ENCODE results near the gene ATP6V0A4.

The ATP6V0A4 gene

GRCh38 chr7:138665669-138666140 lies 132.3 kb downstream of the ATP6V0A4 start:
- TF ChIP-seq GABPA (IDR thresholded peaks at IDR 0.05; ENCODE audit: low read depth) (no peak), POLR2AphosphoS5 (IDR thresholded peaks at IDR 0.05; ENCODE audit: low read depth) (no peak), CTCF (IDR thresholded peaks at IDR 0.05; ENCODE audit: insufficient read depth, low read length) (no peak)
- TF ChIP-seq, protein P1, sequence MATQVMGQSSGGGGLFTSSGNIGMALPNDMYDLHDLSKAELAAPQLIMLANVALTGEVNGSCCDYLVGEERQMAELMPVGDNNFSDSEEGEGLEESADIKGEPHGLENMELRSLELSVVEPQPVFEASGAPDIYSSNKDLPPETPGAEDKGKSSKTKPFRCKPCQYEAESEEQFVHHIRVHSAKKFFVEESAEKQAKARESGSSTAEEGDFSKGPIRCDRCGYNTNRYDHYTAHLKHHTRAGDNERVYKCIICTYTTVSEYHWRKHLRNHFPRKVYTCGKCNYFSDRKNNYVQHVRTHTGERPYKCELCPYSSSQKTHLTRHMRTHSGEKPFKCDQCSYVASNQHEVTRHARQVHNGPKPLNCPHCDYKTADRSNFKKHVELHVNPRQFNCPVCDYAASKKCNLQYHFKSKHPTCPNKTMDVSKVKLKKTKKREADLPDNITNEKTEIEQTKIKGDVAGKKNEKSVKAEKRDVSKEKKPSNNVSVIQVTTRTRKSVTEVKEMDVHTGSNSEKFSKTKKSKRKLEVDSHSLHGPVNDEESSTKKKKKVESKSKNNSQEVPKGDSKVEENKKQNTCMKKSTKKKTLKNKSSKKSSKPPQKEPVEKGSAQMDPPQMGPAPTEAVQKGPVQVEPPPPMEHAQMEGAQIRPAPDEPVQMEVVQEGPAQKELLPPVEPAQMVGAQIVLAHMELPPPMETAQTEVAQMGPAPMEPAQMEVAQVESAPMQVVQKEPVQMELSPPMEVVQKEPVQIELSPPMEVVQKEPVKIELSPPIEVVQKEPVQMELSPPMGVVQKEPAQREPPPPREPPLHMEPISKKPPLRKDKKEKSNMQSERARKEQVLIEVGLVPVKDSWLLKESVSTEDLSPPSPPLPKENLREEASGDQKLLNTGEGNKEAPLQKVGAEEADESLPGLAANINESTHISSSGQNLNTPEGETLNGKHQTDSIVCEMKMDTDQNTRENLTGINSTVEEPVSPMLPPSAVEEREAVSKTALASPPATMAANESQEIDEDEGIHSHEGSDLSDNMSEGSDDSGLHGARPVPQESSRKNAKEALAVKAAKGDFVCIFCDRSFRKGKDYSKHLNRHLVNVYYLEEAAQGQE (IDR thresholded peaks at IDR 0.05; ENCODE audit: insufficient replicate concordance, low read depth): no peak
- no peak overlapping the region for H3K27ac ChIP-seq (replicated peaks)
- DNase-seq (ENCODE audit: low read depth in 1 of 2, low spot score in 1 of 2): no peak
- no peaks in the 10 kb centered on the region for H3K27me3 ChIP-seq (ENCODE audit: insufficient read depth, poor library complexity, severe bottlenecking)
- H3K4me3 ChIP-seq (replicated peaks; ENCODE audit: insufficient read depth, low read length): no peak overlapping the region

GRCh38 chr7:138665249-138665648 lies 132.7 kb downstream of the ATP6V0A4 start:
- no peaks in the 10 kb centered on the region for H3K27me3 ChIP-seq (ENCODE audit: insufficient read depth, poor library complexity, severe bottlenecking)
- no peak overlapping the region for H3K4me3 ChIP-seq (replicated peaks; ENCODE audit: insufficient read depth, low read length)
- no peak for DNase-seq (ENCODE audit: low read depth in 1 of 2, low spot score in 1 of 2)
- no peak overlapping the region for H3K27ac ChIP-seq (replicated peaks)
- TF ChIP-seq SPI1 (IDR thresholded peaks at IDR 0.05; ENCODE audit: borderline replicate concordance, low read depth) (no peak), GABPA (IDR thresholded peaks at IDR 0.05; ENCODE audit: low read depth) (no peak), CTCF (IDR thresholded peaks at IDR 0.05; ENCODE audit: insufficient read depth, low read length) (no peak), POLR2AphosphoS5 (IDR thresholded peaks at IDR 0.05; ENCODE audit: low read depth) (no peak)
- TF ChIP-seq, protein P1 (IDR thresholded peaks at IDR 0.05; ENCODE audit: insufficient replicate concordance, low read depth): no peak

- Histone ChIP-seq H3K27me3 (ENCODE audit: insufficient read depth, poor library complexity, severe bottlenecking) (no peaks in the 10 kb centered on the region), H3K27ac (replicated peaks) (no peak overlapping the region), H3K4me3 (replicated peaks; ENCODE audit: insufficient read depth, low read length) (peak overlapping the region; percentile 34)
- no peak for DNase-seq (ENCODE audit: low read depth in 1 of 2, low spot score in 1 of 2)
- TF ChIP-seq POLR2AphosphoS5 (IDR thresholded peaks at IDR 0.05; ENCODE audit: low read depth) (no peak), GABPA (IDR thresholded peaks at IDR 0.05; ENCODE audit: low read depth) (no peak), CTCF (IDR thresholded peaks at IDR 0.05; ENCODE audit: insufficient read depth, low read length) (no peak), SPI1 (IDR thresholded peaks at IDR 0.05; ENCODE audit: borderline replicate concordance, low read depth) (no peak)
- TF ChIP-seq, protein P1 (IDR thresholded peaks at IDR 0.05; ENCODE audit: insufficient replicate concordance, low read depth): no peak
Observed at GRCh38 chr7:138663725-138664710, 134.0 kb downstream of the ATP6V0A4 start.
